GM18909 (cell line): ENCODE results near the gene SPATA16.

Source experiments
- ATAC-seq: cut with Tn5 transposase; IDR thresholded peaks from one replicate; pipeline ENCODE4 v1.9.1; 2021; ENCODE audit warnings: mild to moderate bottlenecking; ENCODE audit not compliant: unreplicated experiment, poor library complexity

SPATA16 gene

DNA sequence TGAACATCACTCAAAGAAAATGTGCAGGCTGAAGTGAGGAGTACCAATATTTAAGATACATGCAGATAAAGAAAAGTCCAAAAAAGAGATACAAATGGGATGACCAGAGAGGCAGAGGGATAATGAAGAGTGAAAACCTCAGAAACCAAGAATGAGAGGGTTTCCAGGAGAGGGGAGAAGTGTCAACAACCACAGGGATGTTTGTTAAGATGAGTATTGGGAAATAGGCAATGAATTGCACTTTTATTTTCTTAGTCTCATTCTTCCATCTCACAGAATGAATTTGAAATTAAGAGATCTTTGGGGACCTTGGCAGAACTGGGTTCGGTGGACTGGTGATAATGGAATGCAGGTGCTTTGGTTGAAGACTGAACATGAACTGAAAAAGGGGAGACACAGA, 288.0 kb downstream of the SPATA16 start:
- no peak for ATAC-seq

DNA sequence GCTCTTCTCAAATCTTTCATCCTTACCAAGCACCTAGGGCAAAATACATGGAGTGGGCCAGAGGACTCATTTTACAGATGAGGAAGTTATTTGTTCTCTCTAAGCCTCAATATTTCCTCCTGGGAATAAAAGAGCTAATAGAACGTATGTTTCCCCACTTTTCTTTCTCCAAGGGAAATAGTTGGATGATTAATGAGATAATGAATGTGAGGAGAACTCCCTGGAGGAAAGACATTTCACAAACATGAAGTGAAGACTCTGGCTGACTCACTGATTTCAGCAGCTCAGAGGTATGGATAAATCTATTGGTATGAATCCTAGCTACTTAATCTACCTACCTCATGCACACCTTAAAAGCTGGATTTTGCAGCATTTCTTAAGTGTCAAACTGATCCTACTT, 292.1 kb downstream of the SPATA16 start:
- no peak for ATAC-seq

DNA sequence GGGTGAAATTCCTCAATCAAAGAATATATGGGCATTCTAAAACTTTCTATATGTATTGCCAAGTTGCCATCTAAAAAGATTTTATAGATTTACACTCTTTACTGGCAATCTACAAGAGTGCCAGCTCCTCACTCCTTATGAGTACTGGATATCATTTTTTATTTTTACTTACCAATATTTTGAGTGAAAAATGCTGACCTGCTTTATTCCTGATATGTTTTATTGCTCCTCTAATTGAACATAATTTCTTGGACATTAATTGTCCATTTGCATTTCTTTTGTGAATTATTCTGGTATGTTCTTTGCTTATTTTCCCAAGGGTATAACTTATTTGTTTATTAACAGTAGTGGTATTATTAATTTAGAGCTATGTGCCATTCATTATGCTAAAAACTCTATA, 293.7 kb downstream of the SPATA16 start:
- ATAC-seq, result no peak

DNA sequence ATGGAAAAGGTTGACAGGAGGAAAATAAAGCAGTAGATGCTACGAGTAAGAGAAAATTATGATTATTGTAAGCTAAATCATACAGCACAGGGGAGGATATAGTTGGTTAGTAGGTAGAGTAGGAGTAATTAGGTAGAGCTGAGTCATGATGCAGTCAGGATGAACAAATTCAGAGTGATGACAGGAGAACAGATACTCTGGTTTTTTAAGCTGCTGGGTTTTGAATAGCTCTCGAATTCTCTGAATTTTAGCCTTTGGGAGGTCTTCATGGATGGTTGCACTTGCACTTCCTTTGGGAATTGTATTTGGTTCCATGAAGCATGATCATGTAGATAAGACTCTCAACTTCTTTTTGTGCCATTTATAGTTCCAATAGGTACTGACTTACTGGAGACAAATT, 294.3 kb downstream of the SPATA16 start:
- ATAC-seq, result no peak

DNA sequence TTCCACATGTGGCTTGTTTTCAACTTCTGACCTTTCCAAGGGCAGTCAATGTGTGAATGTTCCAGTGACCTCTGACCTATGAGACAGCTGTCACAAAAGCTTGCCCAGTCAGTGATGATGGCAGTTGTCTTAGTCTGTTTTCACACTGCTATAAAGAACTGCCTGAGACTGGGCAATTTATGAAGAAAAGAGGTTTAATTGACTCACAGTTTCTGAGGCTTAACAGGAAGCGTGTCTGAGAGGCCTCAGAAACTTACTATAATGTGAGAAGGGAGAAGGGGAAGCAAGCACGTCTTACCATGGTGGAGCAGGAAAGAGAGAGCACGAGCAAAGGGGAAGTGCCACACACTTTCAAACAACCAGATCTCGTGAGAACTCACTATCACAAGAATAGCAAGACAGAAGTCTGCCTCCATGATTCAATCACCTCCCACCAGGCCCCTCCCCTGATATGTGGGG, 294.9 kb downstream of the SPATA16 start:
- ATAC-seq, result peak; percentile 79

DNA sequence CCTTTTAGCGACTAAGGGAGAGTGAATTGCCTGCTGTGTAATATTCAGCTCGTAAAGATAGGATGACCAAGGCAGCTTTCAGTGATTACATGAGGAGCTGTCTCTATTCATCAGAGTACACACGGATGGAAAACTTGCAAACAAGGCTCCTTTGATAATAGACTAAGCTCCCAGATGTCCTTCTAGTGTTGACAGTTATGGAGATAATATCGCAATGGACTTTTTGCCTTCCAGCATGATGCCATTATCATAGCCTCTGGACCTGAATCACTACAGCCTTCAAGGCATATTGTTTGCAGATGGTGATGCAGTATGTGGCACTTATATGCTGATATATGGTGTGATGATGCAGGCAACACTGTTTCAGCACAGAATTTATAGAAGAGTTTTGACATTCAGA, 296.6 kb downstream of the SPATA16 start:
- ATAC-seq, result no peak

DNA sequence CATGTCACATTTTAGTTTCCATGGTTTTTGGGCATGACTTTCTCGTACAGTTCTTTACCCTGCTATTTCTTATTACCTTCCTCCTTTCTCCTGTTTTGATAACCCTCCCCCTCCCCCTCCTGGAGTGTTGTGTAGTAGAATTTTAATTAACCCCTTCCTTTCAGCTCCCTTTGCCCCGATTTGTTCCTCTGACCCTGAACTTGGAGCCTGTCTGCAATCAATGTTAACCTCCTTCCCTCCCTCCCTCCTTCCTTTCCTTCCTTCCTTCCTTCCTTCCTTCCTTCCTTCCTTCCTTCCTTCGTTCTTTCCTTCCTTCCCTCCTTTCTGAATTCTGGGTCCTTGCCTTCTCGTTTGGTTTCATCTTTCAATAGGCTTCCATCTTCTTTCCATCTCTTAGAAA, 300.1 kb downstream of the SPATA16 start:
- no peak for ATAC-seq

DNA sequence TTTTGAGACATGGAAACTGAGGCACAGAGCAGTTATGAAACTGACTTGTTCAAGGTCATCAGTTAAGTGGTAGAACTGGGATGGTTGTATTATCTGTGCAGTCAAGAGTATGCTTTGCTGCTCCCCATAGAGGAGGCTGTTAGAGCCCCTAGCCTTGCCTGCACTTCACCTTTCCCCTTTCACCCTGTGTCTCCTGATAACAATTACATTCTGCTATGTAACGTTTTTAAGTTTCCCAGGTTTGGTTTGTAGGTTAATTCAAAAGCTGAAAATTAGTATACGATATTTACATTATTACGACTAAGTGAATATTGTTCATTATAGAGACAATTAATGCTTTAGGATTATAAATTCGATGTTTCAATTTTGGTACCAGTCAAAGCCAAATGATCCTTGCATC, 300.6 kb downstream of the SPATA16 start:
- ATAC-seq, result no peak

DNA sequence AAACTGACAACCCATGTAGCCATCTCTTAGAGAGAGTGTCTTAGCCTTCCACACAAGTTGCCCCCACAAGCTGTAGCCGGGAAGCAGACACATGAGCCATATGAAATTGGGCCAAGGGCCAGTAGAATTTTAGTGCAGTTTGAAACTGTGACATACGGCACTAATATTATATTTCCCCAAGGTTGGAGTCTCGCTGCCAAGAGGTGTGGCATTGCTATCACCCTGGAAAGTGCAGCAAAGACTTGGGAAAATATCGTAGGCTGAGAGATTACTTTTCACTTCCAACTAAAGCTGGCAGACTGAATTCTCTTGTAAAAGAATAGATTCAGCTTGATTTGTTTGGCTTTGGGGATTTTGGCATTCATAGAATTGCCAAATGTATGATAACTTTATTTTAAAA, 301.4 kb downstream of the SPATA16 start:
- ATAC-seq, result no peak
